Cardiac muscle cell (in vitro differentiated cells and primary cell): ENCODE measurements around the gene ZFYVE26. TPM values are rescaled to one million over a fixed set of nuclear protein-coding genes. Genes with fewer than 3 reads are reported as not detected.

Source experiments
- DNase-seq, 2 donors: peaks; one replicate each; pipeline versions ENCODE4 v3.0.0 to v3.0.0-alpha.2; 2010 to 2017; ENCODE audit warnings: low read depth in 1 of 2, low spot score in 1 of 2
- H3K27ac ChIP-seq: fragments of 200-600 bp; sonication (generic); 2 replicates; pipeline ENCODE4 v1.5.1; 2016
- H3K27me3 ChIP-seq: fragments of 200-600 bp; sonication (generic); 2 replicates; pipeline ENCODE4 v1.6.0; 2016; ENCODE audit warnings: control low read depth
- H3K36me3 ChIP-seq: fragments of 200-600 bp; sonication (generic); 2 replicates; pipeline ENCODE4 v1.5.1; 2016; ENCODE audit warnings: control low read depth
- H3K4me1 ChIP-seq: fragments of 200-600 bp; sonication (generic); 2 replicates; pipeline ENCODE4 v1.8.1; 2017; ENCODE audit warnings: low read depth, mild to moderate bottlenecking, mixed run types
- H3K4me3 ChIP-seq: fragments of 200-600 bp; sonication (generic); 2 replicates; pipeline ENCODE4 v1.5.1; 2016; ENCODE audit warnings: mild to moderate bottlenecking
- H3K9me3 ChIP-seq: fragments of 200-600 bp; sonication (generic); 2 replicates; pipeline ENCODE4 v1.5.1; 2017; ENCODE audit warnings: low read depth, mild to moderate bottlenecking, control low read depth
- CTCF ChIP-seq: IDR thresholded peaks from 2 replicates; pipeline ENCODE4 v1.5.1; 2012; ENCODE audit warnings: low read depth, mild to moderate bottlenecking, low read length
- polyA plus RNA-seq: library from polyadenylated mRNA; unstranded; fragments of >200 nt; fragmentation: Nextera tagmentation; extraction: Ambion mirVana; gene quantifications from 2 replicates; pipeline ENCODE4 v1.2.1, GENCODE V29; 2016
- total RNA-seq: library from RNA; depleted of rRNA; stranded (reverse); fragments of >200 nt; gene quantifications from 2 replicates; pipeline ENCODE4 v1.2.3, GENCODE V29; 2016

Gene ZFYVE26
- total RNA-seq: 11.6 and 13.3 TPM in 2 replicates
- 3.6 and 3.9 TPM in 2 replicates for polyA plus RNA-seq

GRCh38 chr14:67816326-67817002 lies at the start of gene ZFYVE26:
TSS of gene ZFYVE26 (minus strand) at chr14:67816590. CDS start at chr14:67815963, 627 bp downstream.
- Histone ChIP-seq H3K9me3 (no peaks in the 10 kb centered on the region), H3K4me1 (peaks cover 4% of the 10 kb centered on the region), H3K27ac (peak within 1 kb of the TSS; percentile 84), H3K4me3 (peak within 1 kb of the TSS; percentile 61), H3K36me3 (peaks cover 13% of the 10 kb centered on the region), H3K27me3 (no peaks in the 10 kb centered on the region)
- DNase-seq: peak; percentile 95 to 97
- TF ChIP-seq CTCF: no peak

GRCh38 chr14:67863223-67863622 lies 46.8 kb upstream of the ZFYVE26 start:
- Histone ChIP-seq H3K4me3 (no peak overlapping the region), H3K27ac (no peak overlapping the region), H3K4me1 (no peaks in the 10 kb centered on the region), H3K27me3 (no peaks in the 10 kb centered on the region), H3K9me3 (no peaks in the 10 kb centered on the region), H3K36me3 (no peaks in the 10 kb centered on the region)
- no peak for TF ChIP-seq CTCF
- DNase-seq: no peak

GRCh38 chr14:67859169-67859749 lies 42.9 kb upstream of the ZFYVE26 start:
- Histone ChIP-seq H3K4me3 (no peak overlapping the region), H3K27me3 (no peaks in the 10 kb centered on the region), H3K36me3 (no peaks in the 10 kb centered on the region), H3K4me1 (no peaks in the 10 kb centered on the region), H3K27ac (no peak overlapping the region), H3K9me3 (no peaks in the 10 kb centered on the region)
- no peak for DNase-seq
- TF ChIP-seq CTCF: no peak

DNA sequence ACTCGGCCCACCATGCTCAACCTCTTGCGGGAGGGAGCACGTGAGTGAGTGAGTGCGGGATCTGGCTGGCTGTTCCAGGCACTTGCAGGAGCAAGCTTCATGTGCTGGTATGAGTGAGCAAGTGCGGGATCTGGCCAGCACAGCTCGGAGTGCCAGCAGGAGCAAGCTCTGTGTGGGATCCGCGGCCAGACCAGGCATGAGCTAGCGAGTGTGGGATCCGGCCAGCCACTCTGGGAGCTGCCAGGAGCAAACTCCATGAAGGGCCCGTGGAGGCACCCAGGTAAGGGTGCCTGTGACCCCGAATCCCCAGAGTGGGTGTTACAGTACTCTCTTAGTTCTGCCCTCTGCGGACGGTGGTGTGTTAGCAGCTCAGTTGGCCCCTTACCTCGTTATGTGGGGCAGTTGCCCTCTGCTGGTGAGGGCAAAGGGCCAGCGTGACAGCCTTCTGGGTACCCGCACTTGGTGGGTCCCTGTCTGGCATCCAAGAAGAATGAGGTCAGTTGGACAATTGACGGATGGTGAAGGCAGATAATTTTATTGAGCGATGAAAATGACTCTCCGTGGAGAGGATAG lies 41.5 kb upstream of the ZFYVE26 start:
- Histone ChIP-seq H3K4me3 (no peak overlapping the region), H3K36me3 (no peaks in the 10 kb centered on the region), H3K27me3 (no peaks in the 10 kb centered on the region), H3K9me3 (no peaks in the 10 kb centered on the region), H3K27ac (no peak overlapping the region), H3K4me1 (no peaks in the 10 kb centered on the region)
- TF ChIP-seq CTCF: no peak
- DNase-seq: no peak

DNA sequence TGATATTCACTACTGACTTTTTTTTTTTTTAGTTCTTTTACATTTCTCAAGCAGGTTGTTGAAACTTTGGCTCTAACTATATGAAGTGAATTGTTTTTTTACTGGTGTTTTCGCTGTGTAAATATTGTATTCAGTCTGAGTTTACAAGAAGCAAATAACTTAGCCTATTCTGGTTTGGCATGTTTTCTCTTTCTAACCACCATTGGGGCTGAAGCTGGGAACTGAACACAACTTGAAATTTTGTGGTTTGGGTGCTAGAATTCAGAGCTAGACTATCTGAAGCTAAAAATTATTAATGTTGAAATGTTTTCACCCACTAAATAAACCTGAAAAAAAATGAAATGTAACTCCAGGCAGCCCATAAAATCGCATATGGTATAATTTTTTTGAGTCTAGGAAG lies 40.4 kb upstream of the ZFYVE26 start:
- H3K27ac ChIP-seq: no peak overlapping the region
- H3K36me3 ChIP-seq: no peaks in the 10 kb centered on the region
- H3K27me3 ChIP-seq: no peaks in the 10 kb centered on the region
- peak in 1 of 2 donors; percentile 34 for DNase-seq
- no peaks in the 10 kb centered on the region for H3K9me3 ChIP-seq
- H3K4me1 ChIP-seq: no peaks in the 10 kb centered on the region
- TF ChIP-seq CTCF: no peak
- H3K4me3 ChIP-seq: no peak overlapping the region
